Upper lobe of left lung (tissue), 4 donors: ENCODE results near the gene SUPT3H.

Experiments used
- CTCF ChIP-seq, 6 experiments: fragments of 450-650 bp in 4 of 6; fragments of 200-600 bp in 2 of 6; sonication (generic) in 2 of 6; IDR thresholded peaks; one replicate each; pipeline ENCODE4 v1.5.1; 2016 to 2019; ENCODE audit warnings: antibody characterized with exemption in 6 of 6
- POLR2A ChIP-seq, 4 donors: fragments of 450-650 bp; IDR thresholded peaks; one replicate each; pipeline ENCODE4 v1.5.1; 2016 to 2017; ENCODE audit warnings: antibody characterized with exemption in 4 of 4, mild to moderate bottlenecking in 2 of 4
- POLR2AphosphoS5 ChIP-seq, 2 donors: sonication (generic); formaldehyde crosslinking; IDR thresholded peaks; one replicate each; pipeline ENCODE4 v1.5.1; 2017; ENCODE audit warnings: antibody characterized with exemption in 2 of 2

GRCh38 chr6:44820321-44820720 is 557.4 kb downstream of the SUPT3H start:
- TF ChIP-seq POLR2A (IDR thresholded peaks at IDR 0.05) (no peak), CTCF (IDR thresholded peaks at IDR 0.05) (no peak), POLR2AphosphoS5 (IDR thresholded peaks at IDR 0.05) (no peak)
